ENCODE results near the gene C2CD4A.
"Not testable (repeated sequence)": the region's sequence is repeated elsewhere in the genome, so short reads cannot be mapped to it uniquely, and the experiment has no call there.

Gene C2CD4A

DNA sequence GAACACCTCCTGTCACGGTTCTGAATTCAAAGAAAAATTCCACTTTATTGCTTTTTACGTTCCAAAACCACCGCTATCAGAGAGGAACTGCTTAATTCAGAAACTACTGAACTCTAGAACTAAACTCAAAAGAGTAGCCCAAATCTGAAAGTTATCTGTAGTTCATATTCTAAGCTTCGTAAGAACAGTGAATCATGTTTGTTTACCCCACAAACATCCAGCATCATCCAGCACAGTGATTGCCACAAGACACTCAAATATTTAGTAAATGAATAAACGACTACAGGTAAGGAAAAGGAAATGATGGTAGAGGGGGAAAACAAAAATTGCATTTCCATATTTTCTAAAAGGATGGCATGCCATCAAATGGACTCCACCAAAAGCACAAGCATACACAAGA is 38.9 kb upstream of the C2CD4A start:
- Histone ChIP-seq H3K27ac (no peak overlapping the region), H3K36me3 (no peaks in the 10 kb centered on the region), H3K27me3 (ENCODE audit: insufficient read depth, low read depth, severe bottlenecking) (no peaks in the 10 kb centered on the region), H3K4me3 (ENCODE audit: low read depth, low read length) (no peak overlapping the region), H3K9me3 (ENCODE audit: severe bottlenecking) (no peaks in the 10 kb centered on the region)
- no peak for TF ChIP-seq CTCF (IDR thresholded peaks at IDR 0.05; ENCODE audit: low read depth, low read length)
- DNase-seq = no peak

GRCh38 chr15:62035256-62035924 is 31.4 kb upstream of the C2CD4A start:
- Histone ChIP-seq H3K27ac (no peak overlapping the region), H3K36me3 (peaks cover 6% of the 10 kb centered on the region; the same call in 1 of the 2 replicates), H3K9me3 (ENCODE audit: severe bottlenecking) (no peaks in the 10 kb centered on the region), H3K4me3 (ENCODE audit: low read depth, low read length) (no peak overlapping the region), H3K27me3 (ENCODE audit: insufficient read depth, low read depth, severe bottlenecking) (no peaks in the 10 kb centered on the region)
- DNase-seq = no peak
- no peak for TF ChIP-seq CTCF (IDR thresholded peaks at IDR 0.05; ENCODE audit: low read depth, low read length)

- H3K4me3 ChIP-seq (ENCODE audit: low read depth, low read length) = no peak overlapping the region
- H3K27ac ChIP-seq = no peak overlapping the region
Measured at GRCh38 chr15:62046078-62046743, 20.6 kb upstream of the C2CD4A start.

DNA sequence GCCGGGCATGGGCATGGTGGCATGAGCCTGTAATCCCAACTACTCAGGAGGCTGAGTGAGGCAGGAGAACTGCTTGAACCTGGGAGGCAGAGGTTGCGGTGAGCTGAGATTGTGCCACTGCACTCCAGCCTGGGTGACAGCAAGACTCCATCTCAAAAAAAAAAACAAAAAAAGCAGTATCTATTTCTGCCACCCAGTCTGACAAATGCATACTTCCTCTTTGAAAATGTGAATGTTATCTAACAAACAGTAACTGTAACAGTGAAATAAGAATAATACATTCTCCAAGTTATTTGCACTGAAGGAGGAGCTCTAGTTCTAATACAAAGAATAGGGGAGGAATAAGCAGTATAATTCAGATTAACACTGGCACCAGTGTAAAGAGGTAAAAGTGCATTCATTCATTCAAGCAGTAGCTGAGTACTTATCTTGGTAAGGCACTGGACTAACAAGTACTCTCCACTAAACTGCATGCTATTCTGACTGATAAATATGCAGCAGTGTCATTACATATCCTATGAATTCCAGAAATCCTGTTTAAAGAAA is 19.4 kb upstream of the C2CD4A start:
- no peak for TF ChIP-seq CTCF (IDR thresholded peaks at IDR 0.05; ENCODE audit: low read depth, low read length)
- DNase-seq = no peak
- H3K27ac ChIP-seq = no peak overlapping the region

More at GRCh38 chr15:62046078-62046743, 20.6 kb upstream of the C2CD4A start:
- no peaks in the 10 kb centered on the region for H3K36me3 ChIP-seq
- no peaks in the 10 kb centered on the region for H3K9me3 ChIP-seq (ENCODE audit: severe bottlenecking)
- H3K27me3 ChIP-seq (ENCODE audit: insufficient read depth, low read depth, severe bottlenecking) = no peaks in the 10 kb centered on the region
- no peak for DNase-seq
- TF ChIP-seq CTCF (IDR thresholded peaks at IDR 0.05; ENCODE audit: low read depth, low read length) = no peak

GRCh38 chr15:62048254-62048653 is 18.5 kb upstream of the C2CD4A start:
- DNase-seq; H3K27me3 ChIP-seq (ENCODE audit: insufficient read depth, low read depth, severe bottlenecking); H3K36me3 ChIP-seq; H3K27ac ChIP-seq; H3K9me3 ChIP-seq (ENCODE audit: severe bottlenecking); H3K4me3 ChIP-seq (ENCODE audit: low read depth, low read length): not testable (repeated sequence)

More for the DNA sequence above, 19.4 kb upstream of the C2CD4A start:
- Histone ChIP-seq H3K36me3 (no peaks in the 10 kb centered on the region), H3K9me3 (ENCODE audit: severe bottlenecking) (no peaks in the 10 kb centered on the region), H3K4me3 (ENCODE audit: low read depth, low read length) (no peak overlapping the region), H3K27me3 (ENCODE audit: insufficient read depth, low read depth, severe bottlenecking) (no peaks in the 10 kb centered on the region)

- Histone ChIP-seq H3K27ac (no peak overlapping the region), H3K4me3 (ENCODE audit: low read depth, low read length) (no peak overlapping the region), H3K9me3 (ENCODE audit: severe bottlenecking) (no peaks in the 10 kb centered on the region), H3K36me3 (no peaks in the 10 kb centered on the region), H3K27me3 (ENCODE audit: insufficient read depth, low read depth, severe bottlenecking) (no peaks in the 10 kb centered on the region)
- DNase-seq = no peak
- TF ChIP-seq CTCF (IDR thresholded peaks at IDR 0.05; ENCODE audit: low read depth, low read length) = no peak
Measured at GRCh38 chr15:62050115-62050514, 16.7 kb upstream of the C2CD4A start.

Measured in WERI-Rb-1 (cell line).